ENCODE measurements around the gene PDE6H. TPM values are rescaled to one million over a fixed set of nuclear protein-coding genes. Genes with fewer than 3 reads are reported as not detected.

The PDE6H gene
- total and polyA plus RNA-seq, 2 of the 8 experiments (the other 6 are each of a cell fraction or from before 2014, with no cell fraction given) = not detected

DNA sequence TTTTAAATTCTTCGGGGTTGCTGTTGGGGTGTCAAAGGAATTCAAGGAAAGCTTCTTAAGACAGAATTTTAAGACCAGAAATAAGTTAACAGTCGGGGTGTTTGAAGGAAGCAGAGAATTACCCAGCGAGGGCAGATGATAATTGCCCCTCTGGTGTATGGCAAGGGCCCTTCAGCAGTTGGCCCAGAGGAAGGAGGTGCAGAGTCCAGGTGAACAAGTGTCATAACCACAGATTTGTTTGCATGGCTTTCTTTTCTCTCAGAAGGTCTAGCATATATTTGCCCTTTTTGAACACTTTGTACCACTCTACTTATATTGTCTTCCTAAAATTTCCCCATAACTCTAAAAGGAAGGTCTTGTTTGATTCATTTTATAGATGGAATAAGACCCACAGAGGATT, 1.8 kb downstream of the PDE6H start (continued):
- TF ChIP-seq RAD21 (IDR thresholded peaks at IDR 0.05 in 1 of 2, conservative IDR thresholded peaks at IDR 0.05 in 1 of 2; ENCODE audit: low read depth in 2 of 2, low read length in 2 of 2) = no peak
- no peak for TF ChIP-seq POLR2AphosphoS5 (IDR thresholded peaks at IDR 0.05; ENCODE audit: low read depth, low read length)
- TF ChIP-seq SRF (IDR thresholded peaks at IDR 0.05; ENCODE audit: low read depth, low read length) = no peak

Measured in H1 (cell line).